Stomach (tissue), 9 donors: Measurements from ENCODE around the gene OR4A15. TPM values are rescaled to one million over a fixed set of nuclear protein-coding genes. Genes with fewer than 3 reads are reported as not detected.

Experiments
- DNase-seq, 2 donors: peaks; one replicate each; pipeline versions ENCODE4 v3.0.0 to v3.0.0-alpha.2; 2013 to 2019
- H3K27ac ChIP-seq, 5 donors: fragments of 200-600 bp in 4 of 5; sonication (generic) in 4 of 5; one replicate each; pipeline ENCODE4 v1.5.1; 2013 to 2019; ENCODE audit warnings: mild to moderate bottlenecking in 1 of 5, moderate library complexity in 1 of 5
- H3K27me3 ChIP-seq, 3 donors: fragments of 200-600 bp; sonication (generic); one replicate each; pipeline ENCODE4 v1.5.1; 2017 to 2019; ENCODE audit warnings: mixed run types in 1 of 3
- H3K36me3 ChIP-seq, 4 donors: fragments of 200-600 bp; sonication (generic); 1 replicate in 3 of 4; 2 replicates in 1 of 4; pipeline ENCODE4 v1.5.1; 2016 to 2019
- H3K4me1 ChIP-seq, 4 donors: fragments of 200-600 bp; sonication (generic); one replicate each; pipeline ENCODE4 v1.5.1; 2016 to 2019
- H3K4me3 ChIP-seq, 4 donors: fragments of 200-600 bp; sonication (generic) in 3 of 4; one replicate each; pipeline ENCODE4 v1.5.1; 2016 to 2019; ENCODE audit warnings: mild to moderate bottlenecking in 1 of 4
- H3K9me3 ChIP-seq, 4 donors: fragments of 200-600 bp; sonication (generic); one replicate each; pipeline ENCODE4 v1.5.1; 2016 to 2019
- CTCF ChIP-seq, 7 experiments: fragments of 450-650 bp in 4 of 7; fragments of 200-600 bp in 3 of 7; sonication (generic) in 3 of 7; IDR thresholded peaks; one replicate each; pipeline ENCODE4 v1.5.1; 2016 to 2019; ENCODE audit warnings: antibody characterized with exemption in 7 of 7, control low read depth in 2 of 7, mild to moderate bottlenecking in 1 of 7
- EP300 ChIP-seq: sonication (generic); formaldehyde crosslinking; IDR thresholded peaks from one replicate; pipeline ENCODE4 v1.6.1; 2017; ENCODE audit warnings: antibody characterized with exemption
- POLR2A ChIP-seq, 4 donors: fragments of 450-650 bp; IDR thresholded peaks; one replicate each; pipeline ENCODE4 v1.6.1; 2016; ENCODE audit warnings: antibody characterized with exemption in 4 of 4, control low read depth in 2 of 4, mild to moderate bottlenecking in 1 of 4, moderate library complexity in 1 of 4
- POLR2AphosphoS5 ChIP-seq, 3 donors: sonication (generic); formaldehyde crosslinking; IDR thresholded peaks; one replicate each; pipeline ENCODE4 v1.6.1; 2016; ENCODE audit warnings: antibody characterized with exemption in 3 of 3
- WGBS, 5 donors: extraction: QIAGEN DNeasy Blood & Tissue Kit in 3 of 5; methylation state at CpG; one replicate each; pipeline versions ENCODE4 v1.1.5 to v1.1.7; 2013 to 2018; 5-methylcytosine and 5-hydroxymethylcytosine counted together
- intact Hi-C: fragments of 100-400 bp; cut with DNase I; formaldehyde crosslinking; loops from one replicate; pipeline ENCODE4 v1.15.1; 2023; ENCODE audit warnings: low total_unique reads
- polyA plus RNA-seq, 3 donors: library from polyadenylated mRNA; stranded (reverse); fragments of 200-250 nt; gene quantifications; one replicate each; pipeline ENCODE4 v1.2.3, GENCODE V29; 2013
- small RNA-seq, 4 donors: library from RNA; depleted of rRNA; stranded (forward); fragments of <200 nt; gene quantifications; one replicate each; pipeline ENCODE3, GENCODE V24; 2016
- total RNA-seq, 5 donors: library from RNA; depleted of rRNA; stranded (reverse); fragments of >200 nt; gene quantifications; one replicate each; pipeline versions ENCODE4 v1.1.0 to v1.2.3, GENCODE V29; 2014 to 2016
- donor health status: healthy with polysubstance abuse.
- donor health status: Bipolar disorder and iron deficiency.
- donor health status: healthy.

OR4A15 gene
- total and polyA plus RNA-seq, 8 donors, result not detected

DNA sequence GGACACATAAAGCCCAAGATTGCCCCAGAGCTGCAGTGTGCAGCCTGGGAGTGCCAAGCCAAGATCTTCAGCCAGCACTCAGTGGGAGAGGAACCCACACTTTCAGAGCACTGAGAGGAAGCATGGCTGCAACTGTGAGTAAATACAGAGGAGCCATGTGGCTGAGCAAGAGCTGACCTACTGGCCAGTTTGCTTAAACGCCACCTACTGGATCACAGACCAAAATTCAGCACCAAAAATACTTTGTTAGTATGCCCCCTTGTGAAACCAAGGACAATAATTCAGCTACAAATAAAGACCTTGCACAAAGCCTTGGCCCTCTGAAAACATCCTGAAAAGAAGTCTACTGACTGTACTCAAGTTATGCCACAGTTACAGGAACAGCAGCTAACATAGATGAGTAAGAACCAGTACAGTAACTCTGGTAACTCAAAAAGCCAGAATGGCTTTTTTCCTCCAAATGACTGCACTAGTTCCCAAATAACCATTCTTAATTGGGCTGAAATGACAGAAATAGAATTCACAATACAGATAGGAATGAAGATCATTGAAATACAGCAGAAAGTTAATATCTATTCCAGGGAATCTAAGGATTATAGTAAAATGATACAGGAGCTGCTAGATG lies 10.1 kb upstream of the OR4A15 start:
- Histone ChIP-seq H3K4me1 (no peaks in the 10 kb centered on the region), H3K27me3 (no peaks in the 10 kb centered on the region), H3K9me3 (peaks cover 0 to 47% (median 16%) of the 10 kb centered on the region in 4 donors), H3K36me3 (no peaks in the 10 kb centered on the region), H3K27ac (no peak overlapping the region), H3K4me3 (no peak overlapping the region)
- no peak for DNase-seq
- intact Hi-C loops, result no loop called here
- WGBS, 5 donors, result 0 to 15% (median 4%) methylated on average over 1 of the region's 1 CpG
- TF ChIP-seq EP300 (no peak), CTCF (IDR thresholded peaks at IDR 0.05) (no peak), POLR2A (IDR thresholded peaks at IDR 0.05) (no peak), POLR2AphosphoS5 (IDR thresholded peaks at IDR 0.05) (no peak)

- no peaks in the 10 kb centered on the region for H3K4me1 ChIP-seq
- intact Hi-C loops, result no loop called here
- 5 to 32% (median 10%) methylated on average over 1 of the region's 1 CpG for WGBS, 5 donors
- peaks cover 0 to 40% (median 10%) of the 10 kb centered on the region in 4 donors for H3K9me3 ChIP-seq
- no peak overlapping the region for H3K4me3 ChIP-seq
- H3K36me3 ChIP-seq, result no peaks in the 10 kb centered on the region
- TF ChIP-seq CTCF (IDR thresholded peaks at IDR 0.05) (no peak), POLR2A (IDR thresholded peaks at IDR 0.05) (no peak), EP300 (no peak), POLR2AphosphoS5 (IDR thresholded peaks at IDR 0.05) (no peak)
- no peak for DNase-seq
- H3K27me3 ChIP-seq, result no peaks in the 10 kb centered on the region
- H3K27ac ChIP-seq, result no peak overlapping the region
Observed at GRCh38 chr11:55401011-55401410, 33.2 kb downstream of the OR4A15 start.

Small RNA genes within 50 kb of the gene (small RNA-seq; reads per million reads assigned to genes)
- gene OR4X7P, result 0 reads per million in 4 donors

Other genes starting within 250 kb of the OR4A15 start
- gene TRIM48, start 105.8 kb upstream of the OR4A15 start, total RNA-seq, result not detected
- gene TRIM48, start 105.8 kb upstream of the OR4A15 start, polyA plus RNA-seq, result not detected
- gene OR4A16, start 24.8 kb upstream of the OR4A15 start, total RNA-seq, result not detected
- not detected for gene OR4A16, start 24.8 kb upstream of the OR4A15 start, polyA plus RNA-seq
- not detected for gene OR4C15, start 186.5 kb downstream of the OR4A15 start, total RNA-seq
- not detected for gene OR4C15, start 186.5 kb downstream of the OR4A15 start, polyA plus RNA-seq
- gene OR4C16, start 204.2 kb downstream of the OR4A15 start, total RNA-seq, result not detected
- gene OR4C16, start 204.2 kb downstream of the OR4A15 start, polyA plus RNA-seq, result not detected
- not detected for gene OR4C11, start 239.7 kb downstream of the OR4A15 start, total RNA-seq
- not detected for gene OR4C11, start 239.7 kb downstream of the OR4A15 start, polyA plus RNA-seq